NCI-H1092 (cell line): ENCODE results near the gene SRP9.
"Not testable (repeated sequence)": the region's sequence is repeated elsewhere in the genome, so short reads cannot be mapped to it uniquely, and the experiment has no call there.

Experiments used
- DNase-seq: peaks from one replicate; lab custom pipeline; 2025; lab: John Stamatoyannopoulos, UW

SRP9 gene

GRCh38 chr1:225774281-225775147, 3.1 kb upstream of the SRP9 start:
- no peak for DNase-seq

DNA sequence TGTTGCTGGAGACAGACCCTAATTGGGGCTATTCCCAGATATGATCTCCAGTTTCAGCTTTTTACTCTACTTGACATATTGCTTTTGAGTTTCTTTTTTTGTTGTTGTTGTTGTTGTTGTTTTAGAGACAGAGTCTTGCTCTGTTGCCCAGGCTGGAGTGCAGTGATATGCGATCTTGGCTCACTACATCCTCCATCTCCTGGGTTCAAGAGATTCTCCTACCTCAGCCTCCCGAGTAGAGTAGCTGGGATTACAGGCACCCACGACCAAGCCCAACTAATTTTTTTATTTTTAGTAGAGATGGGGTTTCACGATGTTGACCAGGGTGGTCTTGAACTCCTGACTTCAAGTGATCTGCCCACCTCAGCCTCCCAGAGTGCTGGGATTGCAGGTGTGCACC, 1.3 kb upstream of the SRP9 start:
- DNase-seq, result no peak

- DNase-seq, result no peak
These were observed 506 bp upstream of the SRP9 start for GRCh38 chr1:225777058-225777582.

DNA sequence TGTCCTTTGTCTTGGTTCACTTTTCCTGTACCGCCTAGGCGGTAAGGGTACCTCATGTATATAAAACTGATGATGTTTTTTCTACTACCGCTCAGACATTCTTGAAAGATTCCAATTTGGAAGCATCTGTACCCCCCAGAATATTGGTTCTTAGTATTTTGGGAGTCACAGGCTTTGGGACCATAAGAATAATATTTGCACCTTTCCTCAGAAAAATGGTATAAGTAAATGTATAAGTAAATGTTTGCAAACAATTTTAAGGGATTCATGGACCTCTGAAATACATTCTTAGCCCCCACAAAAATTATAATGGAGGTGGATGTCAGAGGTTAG, 677 bp downstream of the SRP9 start:
- no peak for DNase-seq

GRCh38 chr1:225779165-225779564, 1.5 kb downstream of the SRP9 start:
- DNase-seq, result not testable (repeated sequence)

- DNase-seq, result no peak
These were observed 2.5 kb downstream of the SRP9 start for GRCh38 chr1:225780134-225780533.

GRCh38 chr1:225780630-225781029, 3.0 kb downstream of the SRP9 start:
- no peak for DNase-seq

GRCh38 chr1:225789142-225789541, 11.5 kb downstream of the SRP9 start:
- not testable (repeated sequence) for DNase-seq

- no peak for DNase-seq
These were observed 17.3 kb downstream of the SRP9 start for GRCh38 chr1:225794954-225795353.

DNA sequence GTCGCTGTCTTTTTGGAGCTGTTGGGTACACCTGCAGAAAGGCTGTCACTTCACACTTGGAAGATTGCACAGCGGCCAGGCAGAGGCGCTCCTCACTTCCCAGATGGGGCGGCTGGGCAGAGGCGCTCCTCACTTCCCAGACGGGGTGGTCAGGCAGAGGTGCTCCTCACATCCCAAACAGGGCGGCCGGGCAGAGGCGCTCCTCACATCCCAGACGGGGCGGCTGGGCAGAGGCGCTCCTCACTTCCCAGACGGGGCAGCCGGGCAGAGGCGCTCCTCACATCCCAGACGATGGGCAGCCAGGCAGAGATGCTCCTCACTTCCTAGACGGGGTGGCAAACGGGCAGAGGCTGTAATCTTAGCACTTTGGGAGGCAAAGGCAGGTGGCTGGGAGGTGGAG, 18.5 kb downstream of the SRP9 start:
- not testable (repeated sequence) for DNase-seq

DNA sequence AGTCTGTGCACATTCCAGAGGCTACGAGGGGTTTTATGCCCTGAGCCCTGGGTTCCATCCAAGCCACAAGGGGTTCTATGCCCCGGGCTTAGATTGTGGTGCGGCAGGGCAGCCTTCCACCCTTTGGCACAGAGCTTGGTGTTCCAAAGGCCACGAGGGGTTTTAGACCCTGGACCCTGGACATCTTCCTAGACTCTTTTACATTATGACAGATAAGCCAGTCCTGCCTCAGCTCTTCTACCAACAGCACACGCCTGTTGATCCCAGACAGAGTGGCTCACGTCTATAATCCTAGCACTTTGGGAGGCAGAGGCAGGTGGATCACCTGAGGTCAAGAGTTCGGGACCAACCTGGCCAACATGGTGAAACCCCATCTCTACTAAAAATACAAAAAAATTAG, 23.5 kb downstream of the SRP9 start:
- DNase-seq, result not testable (repeated sequence)

DNA sequence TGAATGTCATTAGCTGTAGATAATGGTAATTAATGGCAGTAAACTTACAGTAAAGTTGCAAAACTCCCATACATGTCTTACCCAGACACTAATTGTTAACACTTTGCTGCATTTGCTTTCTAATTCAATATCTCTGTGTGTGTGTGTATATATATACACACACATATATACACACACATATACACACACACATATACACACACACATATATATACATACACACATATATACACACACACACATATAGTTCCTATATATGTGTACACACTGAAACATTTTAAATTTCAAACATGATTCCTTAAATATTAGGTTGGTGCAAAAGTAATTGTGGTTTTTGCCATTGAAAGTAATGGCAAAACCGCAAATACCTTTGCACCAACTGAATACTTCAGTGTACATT, 28.6 kb downstream of the SRP9 start:
- DNase-seq, result no peak

DNA sequence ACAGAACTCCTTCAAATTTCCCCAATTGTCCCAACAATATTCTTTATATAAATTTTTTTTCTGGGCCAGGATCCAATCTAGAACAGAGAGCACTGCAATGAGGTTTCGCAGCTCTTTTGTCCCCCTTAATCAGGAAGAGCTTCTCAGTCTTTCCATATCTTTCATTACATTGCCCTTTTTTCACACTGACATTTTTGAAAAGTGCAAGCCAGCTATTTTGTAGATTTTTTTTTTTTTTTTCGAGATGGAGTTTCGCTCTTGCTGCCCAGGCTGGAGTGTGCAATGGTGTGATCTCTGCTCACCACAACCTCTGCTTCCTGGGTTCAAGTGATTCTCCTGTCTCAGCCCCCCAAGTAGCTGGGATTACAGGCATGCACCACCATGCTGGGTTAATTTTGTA, 29.1 kb downstream of the SRP9 start:
- DNase-seq, result not testable (repeated sequence)

GRCh38 chr1:225808136-225808535, 30.5 kb downstream of the SRP9 start:
- DNase-seq, result no peak

DNA sequence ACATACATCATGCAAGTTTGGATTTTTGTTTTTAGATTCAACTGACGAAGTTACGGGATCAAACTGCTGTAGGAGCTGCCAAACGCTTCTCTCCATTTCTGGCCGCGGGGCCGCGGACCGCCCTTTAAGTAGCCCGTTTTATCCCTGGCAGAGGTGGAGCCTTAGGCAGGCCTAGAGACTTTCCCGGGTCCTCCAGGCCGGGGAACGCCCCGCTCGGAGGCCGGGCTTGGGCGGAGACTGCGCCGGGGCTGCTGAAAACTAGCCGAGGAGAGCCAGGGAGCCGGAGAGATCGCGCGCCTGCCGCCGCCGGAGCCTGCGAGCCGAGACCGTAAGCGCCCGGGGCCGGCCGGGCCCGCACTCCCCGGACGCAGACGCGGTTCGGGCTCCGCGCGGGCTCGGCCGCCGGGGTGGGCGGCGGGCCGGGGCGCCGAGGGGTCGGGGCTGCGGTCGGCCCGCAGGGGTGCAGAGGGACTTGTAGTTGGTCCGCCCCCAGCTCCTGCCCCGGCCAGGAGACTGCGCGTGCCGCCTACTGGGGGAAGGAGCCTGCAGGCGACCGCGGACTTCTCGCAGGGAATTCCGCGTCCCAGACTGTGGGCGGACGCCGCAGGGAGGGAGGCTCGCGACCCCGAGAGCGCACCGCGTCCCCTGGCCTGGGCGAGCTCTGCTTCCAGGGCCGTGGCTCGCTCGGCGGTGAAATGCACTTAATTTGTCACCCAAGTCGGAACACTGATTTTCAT, 32.4 kb downstream of the SRP9 start, which contains the start of gene EPHX1:
Gene EPHX1 (plus strand): TSS at position 283 of the 737 bp plus-strand sequence. CDS start 18,606 bp downstream, outside the sequence.
- peak; percentile 80 for DNase-seq

GRCh38 chr1:225810579-225811538, 33.2 kb downstream of the SRP9 start:
- not testable (repeated sequence) for DNase-seq

DNA sequence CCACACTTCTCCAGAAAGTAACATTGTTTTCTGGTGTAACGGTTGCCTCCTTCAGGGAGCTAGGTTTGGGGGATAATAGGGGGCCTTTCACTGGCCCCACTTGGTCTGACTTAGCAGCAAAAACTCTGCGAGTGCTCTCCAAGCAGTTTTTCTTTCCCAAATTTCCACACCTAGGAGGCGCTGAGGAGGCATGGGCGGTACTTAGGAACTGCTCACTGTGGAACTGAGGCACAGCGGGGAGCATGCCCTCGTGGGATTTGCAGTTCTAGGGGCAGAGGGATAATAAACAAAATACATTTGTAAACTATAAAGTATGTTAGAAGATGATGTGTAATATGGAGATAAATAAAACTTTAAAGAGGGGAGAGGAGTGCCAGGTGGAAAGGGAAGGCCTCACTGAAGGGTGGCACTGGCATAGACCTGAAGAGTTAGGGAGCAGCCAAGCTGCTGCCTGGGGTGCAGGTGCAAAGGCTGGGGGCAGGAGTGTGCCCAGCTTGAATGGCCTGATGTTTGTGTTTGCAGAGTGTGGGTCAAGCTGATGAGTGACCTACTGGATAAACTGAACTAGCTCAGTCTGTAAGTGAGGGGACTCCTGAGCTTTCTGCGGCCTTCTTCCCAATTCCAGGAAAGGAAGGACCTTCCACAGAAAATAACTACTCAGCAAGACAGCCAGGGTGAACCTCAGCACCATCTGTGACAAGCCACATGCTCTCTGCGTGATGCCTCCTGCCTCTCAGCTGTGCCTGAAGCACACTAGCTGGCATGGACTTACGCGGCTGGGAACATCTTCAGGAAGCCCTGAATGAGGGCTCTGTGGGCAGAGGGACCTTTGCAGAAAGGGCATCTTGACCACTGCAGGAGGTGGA, 34.2 kb downstream of the SRP9 start:
- no peak for DNase-seq

DNA sequence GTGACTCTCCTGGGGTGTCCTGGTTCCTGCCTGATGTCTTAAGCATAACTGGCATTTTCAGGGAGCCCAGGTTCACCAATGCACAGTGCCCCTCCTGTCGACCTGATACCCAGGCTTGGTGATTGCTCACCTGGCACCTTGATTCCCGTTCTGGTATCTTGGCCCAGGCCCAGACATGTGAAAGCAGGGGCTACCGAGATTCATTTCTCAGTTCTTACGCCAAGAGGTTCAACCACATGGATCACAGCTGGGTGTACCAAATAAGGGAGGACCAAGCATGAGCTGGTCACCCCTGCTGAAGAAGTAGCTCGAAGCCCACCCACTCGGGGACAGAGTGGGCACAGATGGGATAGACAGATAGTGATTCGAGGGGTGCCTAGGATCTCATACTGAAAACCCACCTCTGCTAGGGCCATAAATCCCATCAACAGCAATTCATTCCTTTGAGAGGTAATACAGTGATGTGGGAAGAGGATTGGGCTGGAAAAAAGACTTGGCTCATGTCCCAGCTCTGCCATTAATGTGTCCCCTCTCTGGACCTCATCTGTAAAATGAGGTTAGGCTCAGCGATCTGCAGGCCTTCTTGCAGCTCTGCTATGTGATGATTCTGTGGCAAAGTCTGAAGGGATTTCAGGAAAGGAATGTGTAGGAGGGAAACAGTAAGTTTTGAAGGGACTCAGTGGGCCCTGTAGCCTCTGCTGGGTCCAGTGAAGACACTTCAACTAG, 35.0 kb downstream of the SRP9 start:
- DNase-seq, result no peak

DNA sequence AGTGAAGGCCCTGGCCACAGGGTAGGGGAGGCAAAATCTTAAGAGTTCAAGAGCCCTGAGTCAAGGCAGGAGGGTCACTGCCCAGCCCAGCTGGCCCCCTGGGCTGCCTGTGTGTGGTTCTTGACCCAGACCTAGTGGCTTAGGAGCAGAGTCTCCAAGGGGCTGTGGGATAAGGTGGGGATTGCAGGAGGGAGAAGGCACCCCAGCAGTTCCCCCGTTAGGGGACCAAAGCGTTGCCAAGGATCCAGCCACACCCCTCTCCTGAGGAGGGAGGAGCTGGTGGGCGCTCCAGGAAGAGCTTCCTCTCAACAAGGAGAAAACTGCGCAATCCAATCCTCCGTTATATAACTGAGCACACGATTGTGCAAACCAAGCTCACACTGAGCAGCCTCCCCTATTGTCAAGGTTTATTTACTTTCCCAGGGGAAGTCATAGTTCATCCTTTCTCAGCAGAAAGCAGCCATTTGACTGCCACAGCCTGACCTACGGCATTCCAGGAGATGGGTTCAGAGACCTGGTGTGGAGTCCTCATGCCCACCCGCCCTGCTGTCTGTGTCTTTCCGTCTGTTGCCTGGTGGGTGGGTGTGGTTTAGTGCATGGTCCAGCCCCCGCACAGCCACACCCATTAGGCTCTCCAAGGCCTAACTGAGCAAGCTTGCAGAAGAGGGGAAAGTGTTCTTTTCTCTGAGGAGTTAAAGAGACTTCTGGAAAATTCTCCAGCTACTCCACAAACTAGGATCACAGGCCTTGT, 35.8 kb downstream of the SRP9 start:
- no peak for DNase-seq
